ENCODE data around the gene LRRC56. TPM values are rescaled to one million over a fixed set of nuclear protein-coding genes. Genes with fewer than 3 reads are reported as not detected.

The LRRC56 gene
- total and polyA plus RNA-seq, 9 donors = 1.7 to 8.4 (median 5.4) TPM

DNA sequence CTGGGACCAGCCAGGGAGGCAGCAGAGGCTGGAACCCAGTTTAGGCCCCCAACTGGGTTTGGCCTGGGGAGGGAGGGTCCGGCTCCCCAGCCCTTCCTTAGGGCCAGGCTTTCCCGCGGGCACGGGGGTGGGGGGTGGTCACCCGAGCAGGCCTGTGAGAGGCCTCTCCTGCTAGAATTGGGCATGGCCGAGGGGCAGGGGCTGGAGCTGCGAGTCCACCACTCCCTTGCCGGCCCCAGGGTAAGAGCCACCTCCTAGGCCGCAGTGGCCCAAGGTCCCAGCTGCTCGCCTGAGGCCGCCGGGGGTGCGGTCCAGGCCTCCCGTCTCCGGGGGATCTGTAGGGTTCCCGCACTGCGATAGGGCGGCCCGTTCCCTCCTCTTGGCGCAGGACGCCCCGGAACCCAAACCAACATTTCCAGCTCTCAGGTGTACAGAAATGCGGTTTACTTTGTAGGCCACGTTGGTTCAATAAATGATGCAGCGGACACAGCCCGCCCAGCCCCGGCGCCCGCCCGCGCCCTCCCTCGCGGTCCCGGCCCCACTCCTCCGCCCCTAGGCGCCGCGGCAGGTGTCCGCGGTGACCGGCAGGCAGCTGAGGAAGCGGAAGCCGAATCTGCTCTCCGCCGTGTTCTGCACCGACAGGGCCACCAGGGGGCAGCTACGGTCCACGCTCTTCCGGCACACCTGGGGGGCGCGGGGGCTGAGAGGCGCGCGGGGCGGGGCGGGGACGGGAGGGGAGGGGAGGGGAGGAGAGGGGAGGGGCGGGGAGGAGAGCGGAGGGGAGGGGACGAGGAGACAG lies 17.3 kb downstream of the LRRC56 start:
- peak; percentile 69 for DNase-seq

DNA sequence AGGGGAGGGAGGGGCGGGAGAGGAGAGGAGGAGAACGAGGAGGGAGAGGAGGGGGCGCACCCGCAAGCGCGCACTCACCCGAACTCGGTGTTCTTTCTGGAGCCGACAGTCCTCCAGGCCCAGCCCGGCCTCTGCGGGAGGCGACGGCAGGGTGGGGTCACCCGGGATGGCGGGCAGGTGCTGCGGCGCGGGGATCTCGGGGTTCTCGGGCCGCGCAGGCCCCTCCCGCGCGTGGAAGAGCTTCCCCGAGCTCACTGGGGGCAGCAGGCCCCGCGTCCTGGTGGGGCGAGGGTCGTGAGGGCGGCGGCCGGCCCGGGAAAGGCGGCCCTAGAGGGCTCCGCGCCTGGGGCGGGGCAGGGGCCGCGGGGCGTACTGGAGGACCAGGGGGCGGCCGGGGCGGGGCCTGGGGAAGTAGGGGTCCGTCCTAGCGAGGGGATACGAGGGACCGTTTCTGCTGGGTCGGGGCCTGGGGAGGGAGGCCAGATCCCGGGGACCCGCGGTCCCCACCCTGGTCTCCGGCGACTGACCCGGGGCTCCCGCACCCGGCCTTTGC lies 18.0 kb downstream of the LRRC56 start:
- Histone ChIP-seq H3K4me3 (ENCODE audit: low read length) (no peak overlapping the region), H3K4me1 (ENCODE audit: control insufficient read depth, insufficient read depth, low read length) (peaks cover 15% of the 10 kb centered on the region), H3K27me3 (ENCODE audit: control insufficient read depth, insufficient read depth, low read length) (peaks cover 77% of the 10 kb centered on the region), H3K36me3 (ENCODE audit: control insufficient read depth, insufficient read depth, low read length) (no peaks in the 10 kb centered on the region), H3K9me3 (replicated peaks; ENCODE audit: control insufficient read depth, low read depth, low read length) (no peaks in the 10 kb centered on the region), H3K27ac (ENCODE audit: low read length) (no peak overlapping the region)
- no peak for DNase-seq
- WGBS (ENCODE audit: insufficient coverage) = 1% methylated on average over 54 of the region's 57 CpGs

More for the DNA sequence above, 17.3 kb downstream of the LRRC56 start:
- no peaks in the 10 kb centered on the region for H3K9me3 ChIP-seq (replicated peaks; ENCODE audit: control insufficient read depth, low read depth, low read length)
- H3K4me1 ChIP-seq (ENCODE audit: control insufficient read depth, insufficient read depth, low read length) = peaks cover 10% of the 10 kb centered on the region
- 9% methylated on average over 38 of the region's 60 CpGs for WGBS (ENCODE audit: insufficient coverage)
- H3K27me3 ChIP-seq (ENCODE audit: control insufficient read depth, insufficient read depth, low read length) = peaks cover 71% of the 10 kb centered on the region
- no peak overlapping the region for H3K4me3 ChIP-seq (ENCODE audit: low read length)
- no peaks in the 10 kb centered on the region for H3K36me3 ChIP-seq (ENCODE audit: control insufficient read depth, insufficient read depth, low read length)
- no peak overlapping the region for H3K27ac ChIP-seq (ENCODE audit: low read length)

DNA sequence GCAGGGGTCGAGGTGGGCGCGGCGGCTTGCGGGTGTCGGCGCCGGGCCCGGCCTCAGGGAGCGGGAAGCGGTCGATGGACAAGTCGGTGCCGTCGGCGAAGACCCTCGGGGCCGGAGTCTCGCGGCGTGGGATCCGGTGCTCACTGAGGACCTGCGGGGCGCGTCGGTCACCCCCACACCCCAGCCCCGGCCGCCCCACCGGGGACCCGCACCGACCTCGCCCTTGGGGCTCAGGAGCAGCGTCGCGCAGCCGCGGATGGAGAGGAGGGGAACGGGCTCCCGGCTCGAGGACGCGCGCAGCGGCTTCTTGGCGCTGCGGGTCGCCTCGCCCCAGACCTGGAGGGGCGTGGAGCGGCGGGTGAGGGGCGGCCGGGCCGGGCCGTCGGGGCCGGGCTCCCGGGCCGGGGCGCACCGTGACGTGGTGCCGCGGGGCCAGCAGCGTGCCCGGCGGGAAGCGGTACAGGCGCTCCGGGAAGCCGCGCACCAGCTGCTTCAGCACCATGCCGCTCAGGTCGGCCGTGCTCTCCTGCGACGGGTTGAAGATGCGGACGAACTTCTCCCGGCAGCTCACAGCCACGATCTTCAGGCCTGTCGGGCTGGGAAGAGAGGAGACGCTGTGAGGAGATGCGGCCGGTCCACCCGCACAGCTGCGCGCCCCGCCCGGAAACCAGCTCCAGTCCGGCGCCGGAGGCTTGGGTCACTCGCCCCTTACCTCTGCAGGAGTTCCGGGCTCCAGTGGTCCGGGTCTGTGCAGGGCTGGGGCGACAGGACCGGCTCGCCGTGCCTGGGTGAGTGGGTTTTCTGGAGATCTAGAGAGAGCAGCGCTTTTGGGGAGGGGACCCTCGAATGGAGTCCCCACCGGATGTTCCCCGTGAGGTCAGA lies 18.7 kb downstream of the LRRC56 start:
- H3K27me3 ChIP-seq (ENCODE audit: control insufficient read depth, insufficient read depth, low read length) = peaks cover 79% of the 10 kb centered on the region
- peaks cover 17% of the 10 kb centered on the region for H3K4me1 ChIP-seq (ENCODE audit: control insufficient read depth, insufficient read depth, low read length)
- WGBS (ENCODE audit: insufficient coverage) = 3% methylated on average over 75 of the region's 104 CpGs

GRCh38 chr11:556662-557256 lies 19.4 kb downstream of the LRRC56 start:
- DNase-seq = no peak
- H3K9me3 ChIP-seq (replicated peaks; ENCODE audit: control insufficient read depth, low read depth, low read length) = no peaks in the 10 kb centered on the region
- H3K4me1 ChIP-seq (ENCODE audit: control insufficient read depth, insufficient read depth, low read length) = peaks cover 23% of the 10 kb centered on the region
- peaks cover 81% of the 10 kb centered on the region for H3K27me3 ChIP-seq (ENCODE audit: control insufficient read depth, insufficient read depth, low read length)
- 53% methylated on average over 21 of the region's 22 CpGs for WGBS (ENCODE audit: insufficient coverage)
- H3K4me3 ChIP-seq (ENCODE audit: low read length) = no peak overlapping the region
- no peaks in the 10 kb centered on the region for H3K36me3 ChIP-seq (ENCODE audit: control insufficient read depth, insufficient read depth, low read length)
- H3K27ac ChIP-seq (ENCODE audit: low read length) = no peak overlapping the region

More for the DNA sequence above, 18.7 kb downstream of the LRRC56 start:
- DNase-seq = no peak
- no peaks in the 10 kb centered on the region for H3K9me3 ChIP-seq (replicated peaks; ENCODE audit: control insufficient read depth, low read depth, low read length)
- H3K4me3 ChIP-seq (ENCODE audit: low read length) = no peak overlapping the region
- no peaks in the 10 kb centered on the region for H3K36me3 ChIP-seq (ENCODE audit: control insufficient read depth, insufficient read depth, low read length)
- no peak overlapping the region for H3K27ac ChIP-seq (ENCODE audit: low read length)

- peaks cover 84% of the 10 kb centered on the region for H3K27me3 ChIP-seq (ENCODE audit: control insufficient read depth, insufficient read depth, low read length)
- no peak for DNase-seq
- peaks cover 26% of the 10 kb centered on the region for H3K4me1 ChIP-seq (ENCODE audit: control insufficient read depth, insufficient read depth, low read length)
- H3K36me3 ChIP-seq (ENCODE audit: control insufficient read depth, insufficient read depth, low read length) = no peaks in the 10 kb centered on the region
- no peak overlapping the region for H3K27ac ChIP-seq (ENCODE audit: low read length)
- H3K9me3 ChIP-seq (replicated peaks; ENCODE audit: control insufficient read depth, low read depth, low read length) = no peaks in the 10 kb centered on the region
- no peak overlapping the region for H3K4me3 ChIP-seq (ENCODE audit: low read length)
- 62% methylated on average over 14 of the region's 24 CpGs for WGBS (ENCODE audit: insufficient coverage)
Measured at GRCh38 chr11:557328-558132, 20.2 kb downstream of the LRRC56 start.

DNA sequence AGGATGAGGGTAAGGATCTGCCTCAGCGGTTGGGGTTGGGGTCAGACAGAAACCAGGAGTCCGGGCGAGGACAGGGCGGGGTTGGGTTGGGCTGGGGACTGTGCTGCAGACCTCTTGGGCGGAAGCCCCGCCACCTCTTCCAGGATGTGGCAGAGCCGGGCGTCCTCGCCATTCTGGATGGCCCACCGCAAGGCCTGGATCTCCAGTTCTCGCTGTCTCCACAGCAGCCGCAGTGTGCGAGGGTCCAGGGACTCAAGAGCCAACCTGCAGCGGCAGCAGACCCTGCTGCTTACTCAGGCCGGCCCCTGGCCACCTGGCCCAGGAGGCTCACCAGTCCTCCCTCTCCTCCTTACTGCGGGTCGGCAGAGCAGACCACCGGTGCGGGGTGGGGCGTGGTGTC lies 21.2 kb downstream of the LRRC56 start:
- H3K27me3 ChIP-seq (ENCODE audit: control insufficient read depth, insufficient read depth, low read length) = peaks cover 76% of the 10 kb centered on the region
- DNase-seq = no peak
- no peak overlapping the region for H3K27ac ChIP-seq (ENCODE audit: low read length)
- peaks cover 26% of the 10 kb centered on the region for H3K4me1 ChIP-seq (ENCODE audit: control insufficient read depth, insufficient read depth, low read length)
- WGBS (ENCODE audit: insufficient coverage) = 82% methylated on average over 15 of the region's 20 CpGs
- H3K4me3 ChIP-seq (ENCODE audit: low read length) = no peak overlapping the region
- no peaks in the 10 kb centered on the region for H3K36me3 ChIP-seq (ENCODE audit: control insufficient read depth, insufficient read depth, low read length)
- H3K9me3 ChIP-seq (replicated peaks; ENCODE audit: control insufficient read depth, low read depth, low read length) = no peaks in the 10 kb centered on the region

DNA sequence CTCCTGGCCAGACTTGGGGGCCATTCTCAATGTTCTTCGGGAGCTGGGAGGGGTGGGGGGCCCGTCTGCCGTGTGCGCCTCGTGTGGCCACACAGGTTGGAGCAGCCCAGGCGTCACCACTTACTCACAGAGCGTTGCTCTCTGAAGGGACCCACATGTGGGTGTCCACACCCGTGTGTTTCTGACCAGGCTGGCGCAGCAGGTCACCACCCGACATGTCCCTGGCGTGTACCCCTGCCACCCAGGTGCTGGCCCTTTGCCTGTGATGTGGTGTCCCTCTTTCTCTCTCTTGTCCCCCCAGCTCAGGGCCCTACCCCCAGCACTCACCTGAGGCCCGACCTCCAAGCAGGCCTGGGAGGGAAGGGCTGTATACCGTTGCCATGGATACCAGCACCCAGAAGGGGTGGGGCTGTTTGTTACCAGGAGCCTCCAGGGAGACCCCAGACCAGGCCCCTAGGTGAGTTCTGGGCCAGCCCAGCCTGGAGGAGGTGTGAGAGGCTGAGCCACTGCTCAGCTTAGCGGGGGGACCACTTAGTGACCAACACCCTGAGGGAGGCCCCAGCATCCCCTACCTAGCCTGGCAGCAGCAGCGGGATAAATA lies 21.8 kb downstream of the LRRC56 start:
- no peak for DNase-seq
- Histone ChIP-seq H3K27ac (ENCODE audit: low read length) (no peak overlapping the region), H3K4me3 (ENCODE audit: low read length) (no peak overlapping the region), H3K4me1 (ENCODE audit: control insufficient read depth, insufficient read depth, low read length) (peaks cover 26% of the 10 kb centered on the region), H3K27me3 (ENCODE audit: control insufficient read depth, insufficient read depth, low read length) (peaks cover 70% of the 10 kb centered on the region), H3K36me3 (ENCODE audit: control insufficient read depth, insufficient read depth, low read length) (no peaks in the 10 kb centered on the region), H3K9me3 (replicated peaks; ENCODE audit: control insufficient read depth, low read depth, low read length) (no peaks in the 10 kb centered on the region)
- 75% methylated on average over 12 of the region's 15 CpGs for WGBS (ENCODE audit: insufficient coverage)

GRCh38 chr11:559712-560304 lies 22.5 kb downstream of the LRRC56 start:
- Histone ChIP-seq H3K27ac (ENCODE audit: low read length) (no peak overlapping the region), H3K4me3 (ENCODE audit: low read length) (peak overlapping the region; percentile 56), H3K36me3 (ENCODE audit: control insufficient read depth, insufficient read depth, low read length) (no peaks in the 10 kb centered on the region), H3K9me3 (replicated peaks; ENCODE audit: control insufficient read depth, low read depth, low read length) (no peaks in the 10 kb centered on the region), H3K4me1 (ENCODE audit: control insufficient read depth, insufficient read depth, low read length) (peaks cover 20% of the 10 kb centered on the region), H3K27me3 (ENCODE audit: control insufficient read depth, insufficient read depth, low read length) (peaks cover 63% of the 10 kb centered on the region)
- no peak for DNase-seq
- 69% methylated on average over 16 of the region's 18 CpGs for WGBS (ENCODE audit: insufficient coverage)

All from muscle of leg (tissue), 11 donors.